ENCODE results near the gene NELFCD.
"Not testable (repeated sequence)": the region's sequence is repeated elsewhere in the genome, so short reads cannot be mapped to it uniquely, and the experiment has no call there.

NELFCD gene

DNA sequence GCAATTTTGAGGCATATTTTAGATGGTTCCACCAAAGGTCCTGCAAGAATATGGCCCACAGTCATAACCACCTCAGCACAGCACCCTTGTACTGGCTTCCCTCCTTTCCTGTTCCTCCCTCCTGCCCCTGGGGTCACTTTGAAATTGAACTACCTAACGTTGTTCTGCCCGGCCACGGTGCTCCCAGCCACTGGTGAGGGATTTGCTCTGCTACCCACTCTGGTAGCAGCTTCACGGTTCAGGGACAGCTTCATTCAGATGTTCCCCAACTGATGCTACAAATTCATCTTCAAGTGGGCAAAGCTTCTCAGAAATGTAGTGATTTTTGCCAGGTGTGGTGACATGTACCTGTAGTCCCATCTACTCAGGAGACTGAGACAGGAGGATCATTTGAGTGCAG lies 7.9 kb upstream of the NELFCD start:
- DNase-seq (ENCODE audit: low read depth, low spot score), result no peak

DNA sequence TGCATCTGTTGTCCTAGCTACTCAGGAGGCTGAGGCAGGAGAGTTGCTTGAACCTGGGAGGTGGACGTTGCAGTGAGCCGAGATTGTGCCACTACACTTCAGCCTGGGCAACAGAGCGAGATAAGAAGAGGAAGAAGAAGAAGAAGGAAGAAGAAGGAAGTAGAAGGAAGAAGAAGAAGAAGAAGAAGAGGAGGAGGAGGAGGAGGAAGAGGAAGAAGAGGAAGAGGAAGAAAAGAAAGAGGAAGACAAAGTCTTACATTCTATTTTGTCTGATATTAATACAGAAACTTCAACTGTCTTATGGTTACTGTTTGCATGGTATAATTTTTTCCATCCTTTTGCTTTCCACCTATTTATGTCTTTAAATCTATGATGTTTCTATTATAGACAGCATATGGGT lies 7.2 kb upstream of the NELFCD start:
- no peak for DNase-seq (ENCODE audit: low read depth, low spot score)

DNA sequence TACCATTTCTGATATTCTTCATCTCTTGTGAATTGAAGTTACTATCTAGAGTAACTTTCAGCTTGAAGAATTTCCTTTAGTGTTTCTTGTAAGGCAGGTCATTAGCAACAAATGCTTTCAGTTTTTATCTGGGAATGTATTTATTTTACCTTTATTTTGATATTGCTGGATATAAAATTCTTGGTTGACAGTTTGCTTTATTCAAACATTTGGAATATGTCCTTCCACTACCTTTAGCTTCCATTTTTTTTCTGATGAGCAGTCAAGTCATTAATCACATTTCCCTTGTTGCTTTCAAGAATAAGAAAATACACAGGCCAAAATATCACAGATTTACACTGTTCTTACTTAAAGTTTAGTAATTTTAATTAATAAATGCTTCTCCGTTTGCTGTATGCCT lies 5.7 kb upstream of the NELFCD start:
- no peak for DNase-seq (ENCODE audit: low read depth, low spot score)

DNA sequence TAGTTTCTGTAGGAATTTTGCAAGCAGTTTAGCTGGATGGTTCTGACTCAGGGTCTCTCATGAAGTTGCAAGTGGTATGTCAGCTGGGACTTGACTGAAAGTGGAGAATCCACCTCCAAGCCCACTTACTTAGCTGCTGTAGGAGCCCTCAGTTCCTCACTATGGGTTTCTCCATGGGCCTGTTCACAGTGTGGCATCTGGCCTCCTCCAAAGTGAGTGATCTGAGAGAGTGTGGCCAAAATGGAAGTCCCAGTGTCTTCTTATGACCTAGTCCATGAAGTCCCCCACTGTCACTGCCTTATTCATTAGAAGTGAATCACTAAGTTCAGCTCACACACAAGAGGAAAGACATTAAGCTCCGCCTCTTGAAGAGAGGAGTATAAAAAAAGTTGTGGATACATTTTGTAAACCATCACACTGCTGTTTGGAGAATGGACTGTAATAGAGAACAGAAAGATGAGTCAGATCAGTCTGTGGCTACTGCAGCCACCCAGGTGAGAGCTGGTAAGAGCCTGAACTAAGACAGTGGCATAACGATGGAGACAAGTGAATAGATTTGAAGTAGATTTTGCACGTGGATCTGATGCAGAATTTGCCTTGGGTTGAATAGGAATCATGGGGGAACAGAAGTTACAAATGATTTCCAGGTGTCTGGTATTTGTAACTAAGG lies 4.9 kb upstream of the NELFCD start:
- no peak for DNase-seq (ENCODE audit: low read depth, low spot score)

DNA sequence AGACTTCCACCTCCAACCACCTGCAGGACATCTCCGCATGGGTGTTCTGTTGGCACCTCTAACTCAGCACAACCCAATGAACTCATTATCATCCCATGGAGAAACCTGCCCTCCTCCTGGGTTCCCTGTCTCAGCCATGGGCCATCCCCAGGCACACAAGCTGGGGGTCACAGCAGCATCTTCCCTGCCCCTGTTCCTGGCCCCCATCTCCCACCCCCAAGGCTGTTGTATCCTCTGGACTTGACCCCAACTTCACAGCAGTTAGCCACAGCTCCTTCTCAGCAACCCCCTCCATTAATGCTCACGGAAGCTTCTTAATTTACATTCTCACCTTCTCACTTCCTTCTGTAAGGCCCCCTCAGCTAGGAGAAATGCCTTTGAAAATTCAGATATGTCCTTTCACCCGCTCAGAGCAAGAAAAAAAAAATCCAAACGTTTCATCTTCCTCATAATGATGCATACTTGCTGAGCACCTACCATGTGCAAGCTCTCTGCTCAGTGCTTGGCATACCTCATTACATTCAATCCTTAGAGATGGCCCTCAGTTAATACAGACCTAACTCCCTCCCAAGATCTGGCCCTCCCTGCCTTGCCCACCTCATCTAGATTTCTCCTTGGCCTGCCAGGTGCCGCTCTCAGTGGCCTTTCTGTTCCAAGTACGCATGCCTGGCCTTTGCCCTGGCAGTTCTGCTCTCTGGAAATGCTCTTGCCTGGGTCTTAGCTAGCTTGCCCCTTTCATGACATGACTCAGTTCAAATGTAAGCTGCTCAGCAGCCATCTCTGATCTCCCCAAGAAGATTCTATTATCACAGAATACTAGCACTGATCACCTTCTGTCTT lies 2.5 kb upstream of the NELFCD start:
- no peak for DNase-seq (ENCODE audit: low read depth, low spot score)

DNA sequence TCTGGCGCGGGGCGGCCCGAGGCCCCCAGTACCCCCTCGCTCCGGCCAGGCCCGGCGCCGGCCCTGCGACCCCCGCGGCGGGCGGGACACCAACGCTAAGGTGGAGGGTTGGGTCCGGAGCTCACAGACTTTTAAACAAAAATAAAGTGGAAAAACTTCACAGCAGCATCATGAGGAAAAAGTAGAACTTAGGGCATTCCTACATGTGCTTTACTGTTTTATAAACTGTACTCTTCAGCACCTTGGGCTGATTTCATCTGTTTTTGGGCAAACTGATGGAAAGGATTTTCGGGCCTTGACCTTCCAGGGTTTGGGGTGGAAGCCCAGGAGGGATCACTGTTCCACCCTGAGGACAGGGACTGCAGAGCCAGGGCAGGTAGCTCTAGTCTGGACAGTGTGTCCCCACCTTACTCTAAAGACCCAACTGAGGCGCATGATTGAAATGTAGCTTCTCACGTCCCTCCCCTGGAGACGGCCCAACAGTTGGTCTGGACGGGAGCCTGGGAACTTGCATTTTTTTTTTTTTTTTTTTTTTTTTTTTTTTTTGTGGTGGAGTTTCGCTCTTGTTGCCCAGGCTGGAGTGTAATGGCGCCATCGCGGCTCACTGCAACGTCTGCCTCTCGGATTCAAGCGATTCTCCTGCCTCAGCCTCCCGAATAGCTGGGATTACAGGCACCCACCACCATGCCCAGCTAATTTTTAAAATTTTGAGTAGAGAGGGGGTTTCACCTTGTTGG lies 740 bp downstream of the NELFCD start:
- no peak for DNase-seq (ENCODE audit: low read depth, low spot score)

DNA sequence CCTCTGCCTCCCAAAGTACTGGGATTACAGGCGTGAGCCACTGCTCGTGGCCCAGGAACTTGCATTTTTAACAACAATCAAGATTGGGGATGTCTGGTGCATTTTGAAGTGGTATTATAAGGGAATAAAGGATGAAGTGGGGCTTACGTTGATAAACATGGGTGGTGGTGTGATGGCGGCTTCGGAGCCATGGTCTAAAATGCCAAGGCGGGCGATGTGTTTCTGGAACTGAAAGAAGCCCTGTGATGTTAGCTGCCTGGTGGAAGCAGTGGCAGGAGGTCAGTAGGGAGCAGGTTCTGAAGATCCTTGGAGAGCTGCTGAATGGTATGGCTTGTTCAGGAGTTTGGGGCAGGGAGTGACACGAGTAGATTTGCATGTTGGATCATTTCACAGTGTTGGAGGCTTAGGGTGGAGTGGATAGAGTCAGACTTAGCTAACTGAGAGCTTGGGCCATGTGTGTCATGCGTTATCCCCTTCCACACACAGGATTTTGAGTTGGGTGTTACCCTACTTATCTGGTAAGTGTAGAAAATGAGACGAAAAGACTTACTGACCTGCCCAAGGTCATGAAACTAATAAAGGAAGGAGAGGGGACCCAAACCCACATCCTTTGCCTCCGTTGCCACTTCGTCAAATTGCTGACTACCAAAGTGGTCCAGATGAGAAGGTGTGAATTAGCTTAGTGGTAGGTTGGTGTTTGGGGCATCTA lies 1.5 kb downstream of the NELFCD start:
- DNase-seq (ENCODE audit: low read depth, low spot score), result no peak

DNA sequence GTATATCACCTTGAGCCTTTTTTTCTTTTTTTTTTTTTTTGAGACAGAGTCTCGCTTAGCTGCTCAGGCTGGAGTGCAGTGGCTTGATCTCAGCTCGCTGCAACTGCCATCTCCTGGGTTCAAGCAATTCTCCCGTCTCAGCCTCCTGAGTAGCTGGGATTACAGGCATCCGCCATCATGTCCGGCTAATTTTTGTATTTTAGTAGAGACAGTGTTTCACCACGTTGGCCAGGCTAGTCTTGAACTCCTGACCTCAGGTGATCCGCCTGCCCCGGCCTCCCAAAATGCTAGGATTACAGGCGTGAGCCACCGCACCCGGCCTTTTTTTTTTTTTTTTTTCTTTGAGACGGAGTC lies 2.0 kb downstream of the NELFCD start:
- DNase-seq (ENCODE audit: low read depth, low spot score), result not testable (repeated sequence)

DNA sequence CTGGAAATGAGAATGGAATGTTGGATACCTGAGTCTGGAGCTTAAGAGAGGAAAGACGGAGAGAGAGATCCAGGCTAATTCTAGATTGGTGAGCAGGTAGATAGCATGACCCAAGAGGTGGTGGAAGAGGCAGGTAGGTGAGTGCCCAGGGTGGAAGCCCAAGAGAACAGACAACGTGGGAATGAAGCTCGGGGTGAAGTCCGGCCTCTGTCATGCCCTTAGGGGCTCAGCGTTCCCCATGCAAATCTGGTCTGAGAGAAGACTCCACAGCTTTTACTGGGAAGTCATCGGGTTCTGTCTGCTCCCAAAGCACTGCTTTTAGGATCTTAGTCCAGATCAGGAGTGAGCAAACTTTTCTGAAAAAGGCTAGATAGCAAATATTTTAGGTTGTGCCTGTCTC lies 3.6 kb downstream of the NELFCD start:
- no peak for DNase-seq (ENCODE audit: low read depth, low spot score)

DNA sequence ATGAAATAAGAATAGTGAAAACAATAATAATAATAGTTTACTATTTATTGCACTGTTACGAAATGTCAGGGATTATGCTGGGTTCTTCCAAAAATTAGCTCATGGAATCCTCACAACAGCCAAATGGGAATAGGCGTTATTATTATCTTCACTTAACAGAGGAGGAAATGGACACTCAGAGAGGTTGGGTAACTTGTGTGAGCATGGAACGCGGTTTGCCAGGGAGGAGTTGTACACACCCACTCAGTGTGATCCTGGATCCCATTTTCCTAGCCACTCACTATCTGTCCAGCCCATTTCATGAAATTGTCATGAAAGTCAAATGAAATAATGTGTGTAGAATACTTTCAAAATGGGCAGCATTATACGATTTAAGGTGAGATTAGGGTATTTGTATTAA lies 4.6 kb downstream of the NELFCD start:
- no peak for DNase-seq (ENCODE audit: low read depth, low spot score)

DNA sequence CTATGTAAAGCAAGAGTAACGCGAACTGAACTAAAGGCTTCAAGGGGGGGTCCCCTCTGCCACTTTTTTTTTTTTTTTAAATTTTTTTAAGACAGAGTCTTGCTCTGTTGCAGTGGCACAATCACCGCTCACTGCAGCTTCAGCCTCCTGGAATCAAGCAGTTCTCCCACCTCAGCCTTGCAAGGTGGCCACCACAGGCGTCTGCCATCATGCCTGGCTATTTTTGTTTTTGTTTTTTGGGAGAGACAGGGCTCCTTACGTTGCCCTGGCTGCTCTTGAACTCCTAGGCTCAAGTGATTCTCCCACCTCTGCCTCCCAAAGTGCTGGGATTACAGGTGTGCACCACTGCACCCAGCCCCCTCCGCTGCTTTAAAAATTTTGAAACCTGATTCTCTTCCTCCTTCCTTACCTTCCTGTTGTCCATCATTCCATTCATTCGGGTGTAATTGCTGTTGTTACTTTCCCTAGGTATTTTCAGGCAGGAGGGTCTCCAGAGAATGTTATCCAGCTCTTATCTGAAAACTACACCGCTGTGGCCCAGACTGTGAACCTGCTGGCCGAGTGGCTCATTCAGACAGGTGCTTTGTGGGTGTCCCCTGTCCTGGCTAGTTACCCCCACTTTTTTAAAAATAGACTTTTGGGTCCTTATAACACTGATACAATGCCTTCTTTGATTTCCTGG lies 5.4 kb downstream of the NELFCD start:
- no peak for DNase-seq (ENCODE audit: low read depth, low spot score)

DNA sequence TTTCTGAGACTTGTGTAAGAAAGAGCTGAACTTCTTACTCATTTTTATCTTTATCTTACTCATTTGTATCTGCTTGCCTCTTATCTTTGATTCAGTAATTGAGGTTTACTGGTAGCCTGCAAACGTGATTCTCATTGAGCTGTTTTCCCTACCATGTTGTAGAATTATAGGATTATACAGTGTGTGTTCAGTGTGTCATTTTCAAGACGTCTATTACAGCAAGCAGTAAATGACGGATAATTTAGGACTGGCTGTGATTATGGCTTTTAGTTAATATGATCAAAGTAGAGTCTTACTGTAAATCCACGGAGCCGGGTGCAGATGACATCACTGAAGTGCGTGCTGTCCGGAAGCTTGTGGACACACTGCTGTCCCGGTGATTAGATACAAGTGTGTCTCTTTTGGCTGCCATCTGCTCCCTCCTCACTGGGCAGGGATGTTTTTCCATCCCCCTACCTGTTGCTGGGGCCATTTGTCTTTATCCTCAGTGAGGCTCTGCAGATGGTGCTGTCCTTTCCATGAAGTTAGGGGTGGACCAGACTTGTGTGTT lies 6.0 kb downstream of the NELFCD start:
- DNase-seq (ENCODE audit: low read depth, low spot score), result no peak

DNA sequence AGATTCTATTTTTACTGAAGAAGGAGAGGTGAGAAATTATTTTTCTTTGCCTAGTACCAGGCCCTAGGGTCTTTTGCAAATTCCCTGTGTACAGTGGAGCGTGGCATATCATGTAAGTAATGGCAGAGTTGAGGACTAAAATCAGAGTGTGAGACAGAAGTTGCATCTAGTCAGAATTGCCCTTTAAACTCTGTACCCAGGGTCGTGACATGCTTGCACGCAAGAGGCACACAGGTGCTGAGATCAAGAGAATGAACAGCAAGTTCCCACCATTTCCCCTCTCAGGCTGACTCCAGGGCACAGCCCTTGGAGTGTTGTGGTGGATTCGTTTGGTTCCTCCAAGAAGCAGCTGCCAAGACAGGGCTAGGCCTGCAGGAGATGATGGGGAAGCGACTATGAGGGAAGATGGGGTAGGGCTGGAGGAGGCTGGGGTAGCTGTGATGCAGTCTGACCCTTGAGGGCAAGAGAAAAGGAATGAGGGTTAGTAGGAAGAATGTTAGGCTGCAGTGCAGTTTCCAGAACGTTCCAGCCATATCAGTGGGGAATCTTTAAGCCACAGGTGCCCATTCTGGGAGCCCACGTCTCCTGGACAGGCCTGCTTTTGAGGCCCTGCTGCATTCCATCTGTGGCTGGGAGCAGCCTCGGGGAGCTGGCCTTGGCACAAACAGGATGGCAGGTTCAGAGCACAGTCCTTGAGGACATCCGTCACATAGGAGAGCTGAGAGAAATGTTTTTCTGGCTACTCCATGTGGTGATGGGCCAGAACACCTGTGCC lies 6.9 kb downstream of the NELFCD start:
- no peak for DNase-seq (ENCODE audit: low read depth, low spot score)

DNA sequence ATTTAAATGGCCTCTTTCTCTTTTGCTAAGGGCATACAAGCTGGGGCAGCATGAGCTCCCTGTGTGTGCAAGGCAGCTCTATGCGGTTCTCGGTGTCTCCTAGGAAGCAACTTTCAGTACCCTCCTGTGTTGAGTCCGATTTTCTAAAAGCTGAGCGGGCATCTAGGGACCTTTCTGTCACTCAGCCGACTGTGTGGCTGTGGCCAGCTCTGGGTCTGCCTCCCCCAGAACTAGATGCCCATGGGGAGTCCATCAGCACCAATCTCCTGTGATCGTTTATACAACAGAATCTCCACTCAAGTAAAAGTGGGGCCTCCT lies 7.5 kb downstream of the NELFCD start:
- DNase-seq (ENCODE audit: low read depth, low spot score), result no peak

DNA sequence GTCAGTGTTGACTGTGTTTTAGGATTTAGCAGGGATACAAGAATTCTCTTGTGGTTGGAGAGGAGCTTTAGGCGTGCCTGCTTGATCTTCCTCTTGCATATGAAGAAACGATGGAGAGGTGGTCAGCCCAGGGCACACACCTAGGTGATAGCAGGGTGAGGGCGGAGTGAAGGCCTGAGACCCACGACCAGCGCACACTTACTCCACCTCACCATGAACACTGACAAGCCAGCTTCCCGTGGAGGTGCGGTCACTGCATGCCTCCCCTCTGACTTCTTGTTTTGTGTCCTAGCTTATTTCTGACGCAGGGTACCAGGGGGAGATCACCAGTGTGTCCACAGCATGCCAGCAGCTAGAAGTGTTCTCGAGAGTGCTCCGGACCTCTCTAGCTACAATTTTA lies 8.1 kb downstream of the NELFCD start:
- no peak for DNase-seq (ENCODE audit: low read depth, low spot score)

DNA sequence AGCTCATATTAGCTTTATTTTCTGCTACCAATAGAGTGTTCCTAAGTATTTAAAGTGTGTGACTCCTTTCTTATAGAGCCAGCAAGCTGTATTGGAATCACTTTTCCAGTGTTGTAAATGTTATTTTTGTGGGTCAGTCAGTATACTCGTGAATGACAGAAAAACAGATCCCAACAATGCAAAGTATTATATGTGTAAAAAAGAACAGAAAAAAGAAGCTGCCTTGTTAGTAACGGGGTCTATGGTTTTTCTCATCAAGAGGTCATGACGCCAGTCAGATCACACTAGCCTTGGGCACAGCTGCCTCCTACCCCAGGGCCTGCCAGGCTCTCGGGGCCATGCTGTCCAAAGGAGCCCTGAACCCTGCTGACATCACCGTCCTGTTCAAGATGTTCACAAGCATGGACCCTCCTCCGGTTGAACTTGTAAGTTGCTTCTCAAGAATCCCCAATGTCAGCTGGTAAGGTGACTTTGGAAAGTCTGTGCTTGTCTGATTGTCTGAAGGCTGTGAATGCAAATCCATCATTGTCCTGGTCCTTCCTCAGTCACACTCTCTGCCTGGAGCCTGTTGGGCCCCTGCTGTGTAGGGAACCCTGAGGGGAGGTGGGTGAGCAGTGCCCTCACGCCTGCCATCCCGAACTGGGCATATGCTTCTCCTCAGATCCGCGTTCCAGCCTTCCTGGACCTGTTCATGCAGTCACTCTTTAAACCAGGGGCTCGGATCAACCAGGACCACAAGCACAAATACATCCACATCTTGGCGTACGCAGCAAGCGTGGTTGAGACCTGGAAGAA lies 9.8 kb downstream of the NELFCD start:
- DNase-seq (ENCODE audit: low read depth, low spot score), result no peak

DNA sequence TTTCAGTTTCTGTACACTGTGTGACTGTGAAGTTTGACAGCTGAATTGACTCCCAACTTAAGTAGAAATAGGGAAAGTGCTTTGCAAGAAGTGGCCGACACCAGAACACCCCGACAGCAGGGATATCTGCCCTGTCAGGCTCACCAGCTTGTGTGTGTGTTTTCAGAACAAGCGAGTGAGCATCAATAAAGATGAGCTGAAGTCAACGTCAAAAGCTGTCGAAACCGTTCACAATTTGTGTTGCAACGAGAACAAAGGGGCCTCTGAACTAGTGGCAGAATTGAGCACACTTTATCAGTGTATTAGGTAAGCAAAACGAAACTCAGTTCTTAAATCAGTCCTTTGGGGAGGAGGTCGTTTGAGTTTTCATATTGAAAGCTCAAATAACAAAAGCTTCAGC lies 10.7 kb downstream of the NELFCD start:
- no peak for DNase-seq (ENCODE audit: low read depth, low spot score)

DNA sequence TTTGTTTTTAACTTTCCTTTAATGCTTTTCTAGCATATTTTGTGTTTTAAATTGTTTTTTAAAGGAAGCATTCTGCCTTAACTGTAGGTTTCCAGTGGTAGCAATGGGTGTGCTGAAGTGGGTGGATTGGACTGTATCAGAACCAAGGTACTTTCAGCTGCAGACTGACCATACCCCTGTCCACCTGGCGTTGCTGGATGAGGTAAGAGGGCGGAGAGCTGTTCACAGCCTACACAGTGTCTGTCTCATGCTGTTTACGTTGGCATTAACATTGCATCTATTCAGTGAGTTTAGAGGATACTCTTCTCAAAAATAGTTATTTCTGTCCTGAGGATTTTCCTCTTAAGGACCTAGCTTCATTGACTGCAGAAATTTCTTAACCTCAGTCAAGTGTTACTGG lies 11.9 kb downstream of the NELFCD start:
- no peak for DNase-seq (ENCODE audit: low read depth, low spot score)

DNA sequence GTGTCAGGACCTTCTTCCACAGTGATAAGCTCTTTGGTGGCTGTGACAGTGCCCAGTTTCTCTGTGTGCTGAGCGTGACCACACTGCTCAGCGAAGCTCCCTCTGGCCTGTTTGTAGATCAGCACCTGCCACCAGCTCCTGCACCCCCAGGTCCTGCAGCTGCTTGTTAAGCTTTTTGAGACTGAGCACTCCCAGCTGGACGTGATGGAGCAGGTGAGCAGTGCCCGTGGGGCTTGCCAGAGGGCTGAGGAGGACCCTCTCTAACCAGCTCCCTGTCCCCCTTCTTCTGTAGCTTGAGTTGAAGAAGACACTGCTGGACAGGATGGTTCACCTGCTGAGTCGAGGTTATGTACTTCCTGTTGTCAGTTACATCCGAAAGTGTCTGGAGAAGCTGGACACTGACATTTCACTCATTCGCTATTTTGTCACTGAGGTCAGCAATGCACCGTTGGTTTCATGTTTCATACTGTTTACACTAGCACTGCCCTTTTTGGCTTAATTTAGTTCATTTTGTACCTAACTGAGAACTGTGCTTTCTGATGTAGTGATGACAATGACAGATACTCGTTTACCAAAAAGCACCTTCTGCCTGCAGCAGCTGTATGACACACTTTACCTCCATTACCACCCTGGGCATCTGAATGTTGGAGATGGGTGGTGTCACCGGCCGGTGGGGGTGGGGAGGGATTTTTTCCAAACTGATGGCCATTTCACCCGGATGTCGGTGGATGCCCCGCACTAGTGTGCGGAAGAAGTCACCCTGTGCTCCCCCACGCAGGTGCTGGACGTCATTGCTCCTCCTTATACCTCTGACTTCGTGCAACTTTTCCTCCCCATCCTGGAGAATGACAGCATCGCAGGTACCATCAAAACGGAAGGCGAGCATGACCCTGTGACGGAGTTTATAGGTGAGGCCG lies 12.5 kb downstream of the NELFCD start:
- DNase-seq (ENCODE audit: low read depth, low spot score), result no peak

All from activated naive CD8-positive, alpha-beta T cell treated with anti-CD3 and anti-CD28 coated beads, Interleukin-2, amount 50 U/mL, for 16 hours (primary cell).